ENCODE measurements around the gene TTR. TPM values are rescaled to one million over a fixed set of nuclear protein-coding genes. Genes with fewer than 3 reads are reported as not detected.

TTR gene
- total RNA-seq = not detected
- long read RNA-seq = 0 reads

GRCh38 chr18:31591628-31592027 is at the start of gene TTR:
TSS of gene TTR (plus strand) at chr18:31591877. CDS start at chr18:31591903, 26 bp downstream.
- DNase-seq (ENCODE audit: low spot score) = no peak

- DNase-seq (ENCODE audit: low spot score) = no peak
Observed at GRCh38 chr18:31546476-31546875, 45.2 kb upstream of the TTR start.

DNA sequence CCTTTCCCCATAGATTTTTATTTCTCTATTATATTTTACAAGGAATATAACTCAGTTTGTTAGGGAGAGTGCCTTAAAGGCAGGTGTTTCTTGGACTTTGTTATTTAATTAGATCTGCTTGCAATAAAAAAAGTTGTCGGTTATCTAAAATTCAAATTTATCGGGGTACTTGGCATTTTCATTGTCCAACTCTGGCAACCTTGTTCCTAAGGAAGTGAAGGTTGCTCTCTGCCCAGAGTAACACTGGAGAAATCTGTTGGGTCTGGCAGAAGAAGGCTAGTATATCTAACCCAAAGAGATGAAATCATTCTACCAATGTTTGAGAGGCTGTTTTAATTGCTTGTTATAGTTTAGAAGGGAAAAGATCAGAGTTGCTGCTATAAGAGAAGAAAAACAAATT is 42.8 kb upstream of the TTR start:
- DNase-seq (ENCODE audit: low spot score) = no peak

- DNase-seq (ENCODE audit: low spot score) = no peak
Observed at GRCh38 chr18:31549416-31549815, 42.3 kb upstream of the TTR start.

DNA sequence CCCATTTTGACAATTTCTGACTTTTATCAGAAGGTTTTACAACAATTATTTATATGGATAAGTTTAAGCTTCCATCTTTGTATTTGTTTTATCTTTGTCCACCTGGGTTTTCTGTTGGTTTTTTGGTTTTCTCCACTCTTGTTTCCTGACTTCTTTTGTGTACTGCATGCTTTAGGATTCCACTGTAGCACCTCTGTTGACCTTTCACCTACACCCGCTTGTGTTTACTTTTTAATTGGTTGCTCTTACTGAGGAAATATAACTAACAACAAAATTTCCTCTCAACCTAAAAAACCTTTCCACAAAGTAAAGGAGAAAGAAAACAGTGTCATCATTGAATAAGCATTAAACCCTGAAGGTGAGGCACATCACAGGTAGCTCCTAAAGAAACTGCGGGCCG is 39.8 kb upstream of the TTR start:
- no peak for DNase-seq (ENCODE audit: low spot score)

DNA sequence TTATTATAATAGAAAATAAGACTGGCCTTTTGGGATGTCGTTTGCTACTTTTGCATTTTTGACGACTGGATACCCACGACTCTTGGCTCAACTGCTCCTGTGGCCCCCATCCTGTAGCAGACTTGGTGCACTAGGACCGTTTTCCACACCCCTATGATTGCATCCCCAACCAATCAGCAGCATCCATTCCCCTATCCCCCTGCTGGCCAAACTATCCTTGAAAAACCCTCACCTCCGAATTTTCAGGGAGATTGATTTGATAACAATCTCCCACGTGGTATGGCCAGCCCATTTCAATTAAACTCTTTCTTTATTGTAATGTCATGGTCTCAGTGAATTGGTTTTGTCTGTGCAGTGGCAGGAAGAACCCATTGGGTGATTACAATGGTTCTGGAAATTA is 37.9 kb upstream of the TTR start:
- DNase-seq (ENCODE audit: low spot score) = no peak

GRCh38 chr18:31554776-31555175 is 36.9 kb upstream of the TTR start:
- DNase-seq (ENCODE audit: low spot score) = no peak

DNA sequence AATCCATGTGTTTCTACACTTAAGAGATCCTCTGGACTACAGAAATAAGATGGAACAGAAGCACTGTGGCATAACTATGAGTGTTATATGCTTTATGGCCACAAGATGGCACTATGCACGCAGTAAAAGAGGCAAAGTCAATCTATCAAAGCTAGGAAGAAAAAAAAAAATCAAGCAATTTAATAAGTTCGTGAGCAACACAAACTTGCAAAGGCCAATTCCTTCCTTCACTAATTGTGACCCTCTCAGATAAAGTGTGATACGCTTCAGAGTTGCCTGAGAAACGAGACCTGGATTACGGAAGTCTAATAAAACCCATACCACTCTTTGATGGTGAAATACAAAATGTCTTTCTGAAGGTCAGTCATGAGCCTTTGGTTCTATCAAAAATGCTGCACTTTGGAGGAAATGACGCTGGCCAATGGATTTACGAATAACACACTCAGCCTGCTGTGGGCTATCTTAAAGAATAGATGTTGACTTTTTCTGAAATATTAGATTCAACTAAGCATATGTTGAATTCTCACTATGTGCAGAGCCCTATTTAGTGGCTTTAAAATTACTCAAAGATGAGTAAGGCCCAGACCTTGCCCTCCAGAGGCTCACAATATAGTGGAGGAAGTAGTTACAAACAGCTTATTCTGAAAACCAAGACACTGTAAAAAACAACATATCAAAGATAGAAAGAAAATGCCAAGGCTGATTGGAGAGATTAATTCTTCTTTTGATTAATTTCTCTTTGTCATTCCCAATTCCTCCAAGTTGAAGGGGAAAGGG is 35.5 kb upstream of the TTR start:
- DNase-seq (ENCODE audit: low spot score) = no peak

- DNase-seq (ENCODE audit: low spot score) = no peak
Observed at GRCh38 chr18:31557446-31557845, 34.2 kb upstream of the TTR start.

- DNase-seq (ENCODE audit: low spot score) = no peak
Observed at GRCh38 chr18:31558567-31558966, 33.1 kb upstream of the TTR start.

DNA sequence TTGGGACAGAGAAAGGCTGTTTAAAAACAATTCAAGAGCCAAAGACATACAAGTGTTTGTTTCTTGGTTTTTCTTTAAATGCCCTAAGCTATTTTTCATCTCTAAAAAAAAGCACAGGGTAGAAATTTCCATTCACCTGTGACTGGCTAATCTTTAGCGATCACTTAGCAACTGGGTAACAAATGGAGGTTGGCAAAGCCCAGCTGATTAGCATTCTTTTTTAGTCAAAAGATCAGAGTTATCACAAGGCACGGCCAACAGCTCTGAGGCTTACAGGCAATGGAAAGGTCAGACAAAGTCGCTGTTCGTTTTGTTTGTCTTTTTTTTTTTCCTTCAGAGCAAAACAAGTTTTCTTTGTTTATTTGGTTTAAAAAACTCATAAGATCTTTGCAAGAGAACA is 29.0 kb upstream of the TTR start:
- DNase-seq (ENCODE audit: low spot score) = no peak

DNA sequence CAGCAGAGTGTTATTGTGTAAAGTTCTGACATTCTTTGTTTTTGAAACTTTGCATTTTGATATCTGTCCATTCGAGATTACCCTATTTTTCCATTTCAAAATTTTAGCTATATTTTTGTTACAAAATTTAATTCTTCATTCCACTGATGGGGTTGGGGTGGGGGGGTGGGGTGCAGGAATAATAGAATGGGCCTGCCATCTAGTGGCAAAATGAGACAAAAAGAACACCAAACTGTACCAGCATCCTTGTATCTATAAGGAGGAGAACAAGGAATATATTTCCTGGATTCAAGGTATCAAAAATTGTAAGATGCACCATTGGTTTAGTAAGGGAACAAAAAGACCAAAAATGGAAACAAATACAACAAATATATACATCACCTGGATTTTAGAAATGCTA is 27.9 kb upstream of the TTR start:
- no peak for DNase-seq (ENCODE audit: low spot score)

DNA sequence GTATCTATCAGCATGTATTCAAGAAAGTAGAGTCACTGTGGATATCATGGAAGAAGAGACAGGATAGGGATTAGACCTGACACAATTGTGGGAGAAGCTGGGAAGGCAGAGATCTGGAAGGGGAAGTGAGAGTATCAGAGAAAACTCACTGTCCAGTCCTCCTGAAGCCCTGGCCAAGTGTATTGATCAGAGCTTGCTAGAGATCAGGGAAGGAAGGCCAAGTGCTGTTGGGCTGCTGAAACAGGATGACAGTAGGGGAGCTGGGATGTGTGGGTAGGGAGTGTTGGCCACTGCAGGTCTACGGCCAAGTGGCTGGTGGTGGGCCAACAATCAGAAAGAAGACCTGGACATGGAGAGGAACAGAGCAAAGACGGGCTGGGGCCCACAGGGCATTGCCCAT is 26.3 kb upstream of the TTR start:
- DNase-seq (ENCODE audit: low spot score) = no peak

DNA sequence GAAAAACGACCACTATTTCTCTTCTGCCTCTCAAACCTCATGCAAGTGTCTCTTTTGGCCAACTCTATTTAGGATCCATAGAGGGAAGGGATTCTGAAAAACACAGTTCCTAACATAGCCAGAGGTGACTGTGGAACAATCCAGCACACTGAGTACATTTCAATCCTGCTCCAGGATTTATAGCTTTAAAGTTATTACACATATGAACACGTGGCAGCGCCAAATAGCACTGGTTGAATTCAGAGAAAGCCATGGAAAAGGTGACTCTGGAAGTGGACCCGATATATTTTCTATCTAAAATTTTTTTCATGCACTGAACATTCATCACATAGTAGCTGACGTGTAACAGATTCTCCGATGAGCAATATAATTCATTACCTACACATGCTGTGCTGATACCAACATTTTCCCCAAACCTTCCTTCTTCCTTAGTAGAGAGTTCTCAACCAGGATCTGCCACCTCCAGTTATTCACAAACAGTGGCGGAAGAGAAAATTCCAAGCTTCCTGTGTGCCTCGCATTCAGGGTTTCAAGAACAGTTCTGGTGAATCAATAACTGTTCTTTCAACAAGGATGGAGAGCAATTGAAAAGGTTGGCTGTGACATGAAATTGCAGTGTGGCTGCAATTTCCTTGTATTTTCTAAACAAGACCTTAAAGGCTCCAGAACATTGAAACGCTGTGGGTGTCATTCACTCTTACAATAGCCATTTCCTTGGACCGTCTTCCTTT is 25.7 kb upstream of the TTR start:
- no peak for DNase-seq (ENCODE audit: low spot score)

DNA sequence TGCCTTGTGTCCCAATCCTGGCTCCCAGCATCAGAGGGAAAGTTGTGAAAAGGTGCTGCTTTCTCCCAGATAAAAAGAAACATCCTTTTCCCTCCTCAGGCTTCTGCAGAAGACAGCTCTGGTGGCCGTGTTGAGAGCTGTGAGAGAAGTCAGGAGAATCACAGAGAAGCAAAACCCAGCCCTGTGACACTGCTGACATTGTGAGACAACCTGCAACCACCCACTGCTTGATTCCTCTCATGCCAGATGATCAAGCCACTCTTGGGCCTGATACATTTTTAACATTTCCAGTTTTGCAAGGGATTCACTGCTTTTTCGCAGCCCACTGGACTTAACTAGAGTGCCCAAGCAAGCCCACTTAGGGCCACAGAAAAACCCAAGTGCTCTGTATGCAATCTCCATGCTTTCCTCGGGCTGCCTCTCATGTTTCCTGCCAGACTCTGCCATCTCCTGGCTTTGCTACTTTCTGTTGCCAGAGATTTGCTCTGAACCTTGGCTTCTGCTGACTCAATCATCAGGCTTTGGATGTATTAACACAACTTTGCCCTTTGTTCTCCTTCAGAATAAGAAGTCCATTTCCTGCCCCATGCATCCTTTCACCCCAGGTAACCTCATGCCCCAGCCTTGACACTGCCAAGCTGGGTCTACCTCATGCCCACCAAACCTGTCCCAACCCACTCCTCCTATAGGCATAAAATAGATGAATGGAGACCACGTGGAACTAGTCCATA is 24.9 kb upstream of the TTR start:
- DNase-seq (ENCODE audit: low spot score) = no peak

DNA sequence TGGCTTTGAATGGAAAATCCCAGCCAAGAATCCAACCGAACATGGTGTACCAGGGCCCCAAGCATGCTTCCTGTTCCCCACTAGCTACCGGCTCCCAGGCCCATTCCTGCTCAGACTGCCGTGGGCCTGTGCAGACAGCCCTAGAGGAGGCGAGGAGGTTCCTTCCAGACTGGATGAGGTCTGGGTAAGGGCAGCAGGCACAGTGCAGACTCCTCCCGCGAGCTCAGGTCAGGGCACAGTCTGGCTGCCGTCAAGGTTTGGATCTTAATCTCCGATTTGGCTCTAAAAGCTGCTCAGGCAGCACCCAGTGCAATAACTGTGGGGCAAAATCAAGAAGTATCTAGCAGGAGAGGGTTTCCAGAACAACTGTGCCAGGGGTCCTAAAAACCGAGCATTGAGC is 19.3 kb upstream of the TTR start:
- no peak for DNase-seq (ENCODE audit: low spot score)

GRCh38 chr18:31573051-31573450 is 18.6 kb upstream of the TTR start:
- no peak for DNase-seq (ENCODE audit: low spot score)

- DNase-seq (ENCODE audit: low spot score) = no peak
Observed at GRCh38 chr18:31574359-31574758, 17.3 kb upstream of the TTR start.

DNA sequence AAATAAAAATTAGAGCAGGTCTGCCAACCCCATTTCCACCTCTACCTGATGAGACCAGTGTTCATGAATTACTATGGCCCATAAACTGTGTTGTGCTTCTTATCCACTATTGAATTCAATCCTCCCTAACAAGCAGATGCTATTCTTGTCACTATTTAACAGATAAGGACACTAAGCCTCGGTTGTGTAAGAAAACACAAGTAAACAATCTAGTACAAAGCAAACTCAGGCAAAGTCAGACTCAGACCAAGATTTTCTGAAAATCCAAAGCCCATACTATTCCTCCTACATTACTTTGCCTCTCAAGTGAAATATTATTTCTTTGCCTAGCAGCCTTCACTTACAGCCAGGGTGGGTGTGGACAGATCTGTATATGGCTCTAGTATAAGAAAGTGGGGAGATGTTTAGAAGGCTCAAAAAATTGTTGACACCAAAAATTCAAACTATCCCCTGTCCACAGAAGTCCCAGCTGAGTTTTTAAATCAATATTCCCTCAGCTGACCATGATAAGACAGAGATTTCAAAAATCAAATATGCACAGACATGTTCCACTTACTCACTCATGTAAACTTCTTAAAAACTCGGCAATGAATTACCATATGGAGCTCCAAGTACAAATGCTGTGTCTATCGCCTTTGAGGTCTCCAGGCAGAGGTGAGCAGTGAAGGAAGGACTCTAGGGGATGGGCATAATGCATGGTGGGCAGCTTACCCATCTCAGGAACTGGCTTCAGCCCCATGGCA is 16.0 kb upstream of the TTR start:
- DNase-seq (ENCODE audit: low spot score) = no peak

GRCh38 chr18:31576670-31577069 is 15.0 kb upstream of the TTR start:
- no peak for DNase-seq (ENCODE audit: low spot score)

DNA sequence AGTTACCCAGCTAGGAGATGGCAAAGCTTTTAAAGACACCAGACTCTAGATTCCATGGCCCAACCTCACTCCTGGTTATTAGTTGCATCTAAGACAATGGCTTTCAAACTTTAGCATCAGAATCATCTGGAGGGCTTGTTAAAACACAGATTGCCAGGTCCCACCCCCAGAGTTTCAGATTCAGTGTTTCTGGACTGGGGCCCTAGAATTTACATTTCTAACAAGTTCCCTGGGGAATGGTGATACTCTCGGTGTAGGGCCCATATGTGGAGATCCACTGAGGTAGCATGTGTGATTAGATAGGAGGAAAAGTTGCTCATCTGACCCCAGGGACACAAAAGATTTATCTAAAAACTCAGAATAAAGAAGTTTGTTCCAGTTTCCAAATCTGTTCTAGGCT is 14.5 kb upstream of the TTR start:
- DNase-seq (ENCODE audit: low spot score) = no peak

GRCh38 chr18:31578126-31578525 is 13.6 kb upstream of the TTR start:
- DNase-seq (ENCODE audit: low spot score) = no peak
